BJ (cell line): Measurements from ENCODE around the gene GLP1R. TPM values are rescaled to one million over a fixed set of nuclear protein-coding genes. Genes with fewer than 3 reads are reported as not detected.

Experiments used
- CTCF ChIA-PET: fragments of 350-600 bp; formaldehyde crosslinking; extraction: SDS; loops from one replicate; lab custom pipeline; 2021; ENCODE audit warnings: antibody characterized with exemption, inconsistent platforms; lab: Yijun Ruan, JAX
- POLR2A ChIA-PET: fragments of 300-600 bp; sonication (Branson Sonifier 250); formaldehyde crosslinking; extraction: SDS; loops from one replicate; lab custom pipeline; 2021; ENCODE audit warnings: antibody characterized with exemption; lab: Charles Lee
- DNase-seq: peaks from one replicate; pipeline ENCODE4 v3.0.0-alpha.2; 2011; ENCODE audit warnings: low read depth
- H3K27me3 ChIP-seq: 2 replicates; pipeline ENCODE4 v1.6.0; 2011; ENCODE audit warnings: low read length; ENCODE audit not compliant: control insufficient read depth, insufficient read depth
- H3K36me3 ChIP-seq: 2 replicates; pipeline ENCODE4 v1.5.1; 2011; ENCODE audit warnings: low read length; ENCODE audit not compliant: control insufficient read depth, insufficient read depth
- H3K4me3 ChIP-seq: 2 replicates; pipeline ENCODE4 v1.5.1; 2011; ENCODE audit warnings: low read depth, mild to moderate bottlenecking, control low read depth, low read length
- polyA plus RNA-seq: library from polyadenylated mRNA; depleted of rRNA; stranded (reverse); fragments of >200 nt; gene quantifications from 2 replicates; pipeline ENCODE4 v1.2.3, GENCODE V29; 2011
- TF ChIP-seq, protein P1 (sequence below): IDR thresholded peaks from 2 replicates; pipeline ENCODE4 v1.5.1; 2011; ENCODE audit warnings: low read depth, mild to moderate bottlenecking, control low read depth, inconsistent platforms, low read length, moderate library complexity; ENCODE audit not compliant: insufficient read depth

GLP1R gene
- polyA plus RNA-seq, 1 experiment, result not detected

DNA sequence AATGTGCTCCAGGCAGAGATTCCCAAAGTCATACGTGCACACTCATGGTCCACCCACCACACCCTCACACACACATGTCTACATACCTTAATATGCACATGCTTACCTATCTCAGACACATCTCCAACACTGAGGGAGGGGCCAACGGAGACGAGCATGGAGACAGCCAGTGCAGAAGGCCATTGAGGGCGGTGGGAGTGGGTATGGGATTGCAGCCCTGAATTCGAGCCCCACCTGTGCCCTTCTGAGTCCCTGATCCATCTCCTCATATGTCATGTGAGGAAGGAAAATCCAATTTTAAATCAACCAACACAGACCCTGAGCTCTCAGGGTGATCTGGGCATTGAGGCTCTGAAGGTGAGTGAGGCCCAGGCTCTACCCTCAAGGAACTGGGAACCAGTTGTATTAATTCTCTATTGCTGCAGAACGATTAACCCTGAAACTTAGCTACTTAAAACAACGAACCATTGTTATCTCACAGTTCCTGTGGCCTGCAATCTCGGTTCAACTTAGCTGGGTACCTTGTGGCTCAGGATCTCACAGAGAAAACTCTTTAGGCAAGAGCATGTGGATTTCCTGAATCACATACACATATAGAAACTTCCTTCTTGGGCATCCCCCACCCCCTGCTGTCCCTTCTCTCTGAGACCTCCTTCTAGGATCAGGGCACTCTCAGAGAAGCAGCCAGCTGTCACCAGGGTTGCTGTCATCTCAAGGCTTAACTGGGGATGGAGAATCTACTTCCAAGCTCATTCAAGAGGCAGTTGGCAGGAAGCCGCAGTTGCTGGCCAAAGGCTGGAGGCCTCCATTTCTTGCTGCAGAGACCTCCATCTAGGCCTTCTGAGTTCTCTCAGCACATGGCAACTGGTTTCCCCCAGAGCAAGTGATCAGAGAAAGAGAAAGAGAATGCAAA, 28.3 kb downstream of the GLP1R start:
- no peak for DNase-seq
- ChIA-PET CTCF (no interaction called here), POLR2A (no interaction called here)
- no peak overlapping the region for H3K4me3 ChIP-seq
- H3K36me3 ChIP-seq, result no peaks in the 10 kb centered on the region
- TF ChIP-seq, protein P1, sequence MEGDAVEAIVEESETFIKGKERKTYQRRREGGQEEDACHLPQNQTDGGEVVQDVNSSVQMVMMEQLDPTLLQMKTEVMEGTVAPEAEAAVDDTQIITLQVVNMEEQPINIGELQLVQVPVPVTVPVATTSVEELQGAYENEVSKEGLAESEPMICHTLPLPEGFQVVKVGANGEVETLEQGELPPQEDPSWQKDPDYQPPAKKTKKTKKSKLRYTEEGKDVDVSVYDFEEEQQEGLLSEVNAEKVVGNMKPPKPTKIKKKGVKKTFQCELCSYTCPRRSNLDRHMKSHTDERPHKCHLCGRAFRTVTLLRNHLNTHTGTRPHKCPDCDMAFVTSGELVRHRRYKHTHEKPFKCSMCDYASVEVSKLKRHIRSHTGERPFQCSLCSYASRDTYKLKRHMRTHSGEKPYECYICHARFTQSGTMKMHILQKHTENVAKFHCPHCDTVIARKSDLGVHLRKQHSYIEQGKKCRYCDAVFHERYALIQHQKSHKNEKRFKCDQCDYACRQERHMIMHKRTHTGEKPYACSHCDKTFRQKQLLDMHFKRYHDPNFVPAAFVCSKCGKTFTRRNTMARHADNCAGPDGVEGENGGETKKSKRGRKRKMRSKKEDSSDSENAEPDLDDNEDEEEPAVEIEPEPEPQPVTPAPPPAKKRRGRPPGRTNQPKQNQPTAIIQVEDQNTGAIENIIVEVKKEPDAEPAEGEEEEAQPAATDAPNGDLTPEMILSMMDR, result no peak
- H3K27me3 ChIP-seq, result peaks cover 1% of the 10 kb centered on the region; the same call in 1 of the 2 replicates

DNA sequence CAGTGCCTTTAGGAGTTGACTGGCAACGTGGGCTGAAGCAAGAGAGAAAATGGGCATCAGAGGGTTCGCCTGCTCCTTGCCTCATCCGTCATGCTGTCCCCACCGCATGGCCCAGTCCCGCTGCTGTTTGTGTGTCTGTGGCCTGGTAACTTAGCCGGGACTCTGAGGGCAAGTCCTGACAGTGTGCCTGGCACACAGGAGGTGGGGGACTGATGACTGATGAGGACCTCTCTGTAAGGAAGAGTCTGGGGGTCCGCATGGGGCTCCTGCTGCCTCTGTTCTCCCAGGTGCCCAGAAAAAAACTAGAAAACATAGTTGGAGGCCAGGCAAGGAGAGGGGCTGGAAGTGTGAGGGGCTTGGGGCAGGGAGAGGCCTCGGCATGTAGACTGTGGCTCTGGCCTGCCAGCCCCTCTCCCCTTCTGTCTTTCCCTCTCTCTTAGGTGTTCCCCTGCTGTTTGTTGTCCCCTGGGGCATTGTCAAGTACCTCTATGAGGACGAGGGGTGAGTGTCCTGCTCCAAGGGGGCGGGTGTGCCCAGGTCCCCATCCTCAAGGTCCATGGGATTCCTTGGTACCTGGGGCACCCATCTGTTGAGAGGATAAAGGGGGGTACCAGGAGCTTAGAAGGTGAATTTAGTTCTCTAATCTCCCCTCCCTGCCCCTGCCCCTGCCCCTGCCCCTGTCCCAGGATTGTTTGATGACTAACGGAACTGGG, 29.5 kb downstream of the GLP1R start:
- no peak for DNase-seq
- H3K36me3 ChIP-seq, result no peaks in the 10 kb centered on the region
- TF ChIP-seq, protein P1, result no peak
- POLR2A ChIA-PET, result no interaction called here
- H3K4me3 ChIP-seq, result no peak overlapping the region
- peaks cover 1% of the 10 kb centered on the region for H3K27me3 ChIP-seq
- CTCF ChIA-PET, result no interaction called here

DNA sequence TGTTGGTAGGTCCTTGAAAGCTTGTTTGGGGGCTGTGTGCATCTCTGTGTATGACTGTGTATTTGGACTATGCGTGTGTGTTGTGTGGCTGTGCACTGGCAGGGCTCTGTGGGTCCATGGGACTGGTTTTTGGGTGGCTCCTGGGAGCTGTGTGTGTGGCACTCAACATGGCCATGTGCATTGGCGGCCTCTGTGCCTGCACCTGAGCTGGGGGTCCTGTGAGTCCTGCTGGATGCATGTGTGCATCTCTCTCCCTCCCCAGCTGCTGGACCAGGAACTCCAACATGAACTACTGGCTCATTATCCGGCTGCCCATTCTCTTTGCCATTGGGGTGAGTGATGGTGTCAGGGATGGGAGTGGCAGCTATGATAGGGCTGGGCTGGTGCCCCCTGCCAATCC, 30.1 kb downstream of the GLP1R start:
- H3K4me3 ChIP-seq, result no peak overlapping the region
- TF ChIP-seq, protein P1, result no peak
- peaks cover 1% of the 10 kb centered on the region for H3K27me3 ChIP-seq
- DNase-seq, result no peak
- POLR2A ChIA-PET, result no interaction called here
- CTCF ChIA-PET, result no interaction called here
- H3K36me3 ChIP-seq, result no peaks in the 10 kb centered on the region

DNA sequence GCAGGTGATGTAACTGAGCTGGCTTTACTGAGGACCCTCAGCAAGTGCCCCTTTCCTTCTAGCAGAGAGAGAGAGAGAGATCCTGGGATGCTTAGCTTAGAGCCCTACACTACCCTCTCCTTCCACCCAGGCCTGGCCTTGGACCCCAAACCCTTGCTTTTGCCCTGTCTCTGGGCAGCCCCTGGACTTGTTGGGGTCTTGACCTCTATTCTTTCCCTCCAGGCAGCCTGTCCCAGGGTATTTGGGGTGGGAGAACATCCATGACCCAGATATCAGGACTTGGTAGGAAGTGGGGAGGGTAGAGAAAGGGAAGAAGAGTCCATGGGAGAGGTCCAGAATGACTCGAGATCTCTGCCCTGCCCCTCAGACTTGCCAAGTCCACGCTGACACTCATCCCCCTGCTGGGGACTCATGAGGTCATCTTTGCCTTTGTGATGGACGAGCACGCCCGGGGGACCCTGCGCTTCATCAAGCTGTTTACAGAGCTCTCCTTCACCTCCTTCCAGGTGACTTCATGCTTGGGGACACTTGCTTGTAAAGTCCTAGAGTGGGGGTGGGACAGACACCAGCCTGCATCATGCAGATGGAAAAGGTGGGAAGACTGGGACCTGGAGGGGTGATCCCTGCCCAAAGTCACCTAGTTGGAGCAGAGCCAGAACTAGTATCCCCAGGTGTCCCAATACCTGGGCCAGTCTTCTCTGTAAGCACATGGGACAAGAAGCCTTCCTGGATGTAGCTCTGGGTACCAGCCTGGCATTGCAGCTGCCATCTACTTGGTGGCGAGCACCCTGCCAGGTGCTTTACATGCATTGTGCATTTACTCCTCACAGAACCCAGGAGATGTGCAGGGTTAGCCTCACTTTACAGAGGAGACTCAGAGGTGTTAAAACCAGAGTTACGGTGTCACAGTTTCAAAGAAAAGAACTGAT, 30.9 kb downstream of the GLP1R start:
- H3K36me3 ChIP-seq, result no peaks in the 10 kb centered on the region
- DNase-seq, result no peak
- TF ChIP-seq, protein P1, result no peak
- H3K27me3 ChIP-seq, result peaks cover 1% of the 10 kb centered on the region
- H3K4me3 ChIP-seq, result no peak overlapping the region
- CTCF ChIA-PET, result no interaction called here
- POLR2A ChIA-PET, result no interaction called here
